GM21786 (cell line): ENCODE data around the gene SLC2A11.
A peak's percentile ranks its signal among the peaks of the same experiment; 100 is the strongest.
"Not testable (repeated sequence)": the region's sequence is repeated elsewhere in the genome, so short reads cannot be mapped to it uniquely, and the experiment has no call there.

Experiments used
- ATAC-seq: cut with Tn5 transposase; IDR thresholded peaks from one replicate; pipeline ENCODE4 v1.9.1; 2021; ENCODE audit not compliant: unreplicated experiment

The SLC2A11 gene

DNA sequence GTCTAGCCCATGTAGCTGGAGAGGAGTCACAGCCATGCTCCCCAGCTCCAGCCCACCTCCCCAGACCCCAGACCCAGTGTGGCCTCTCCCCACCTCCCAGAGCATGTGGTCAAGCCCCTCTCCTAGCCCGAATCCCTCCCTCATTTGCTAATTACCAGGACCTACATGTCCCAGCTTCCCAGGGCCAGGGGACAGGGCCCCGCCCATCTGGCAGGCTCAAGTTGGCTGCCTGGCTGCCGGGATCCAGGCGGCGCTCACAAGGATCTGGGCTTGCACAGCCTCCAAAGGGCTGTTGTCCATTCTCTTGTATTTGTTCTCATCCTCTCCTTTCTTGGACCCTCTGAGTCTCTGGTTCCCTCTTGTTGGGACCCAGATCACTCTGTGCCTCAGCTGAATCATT is 31.9 kb downstream of the SLC2A11 start:
- ATAC-seq: no peak

- no peak for ATAC-seq
Measured at GRCh38 chr22:23891726-23892125, 34.1 kb downstream of the SLC2A11 start.

DNA sequence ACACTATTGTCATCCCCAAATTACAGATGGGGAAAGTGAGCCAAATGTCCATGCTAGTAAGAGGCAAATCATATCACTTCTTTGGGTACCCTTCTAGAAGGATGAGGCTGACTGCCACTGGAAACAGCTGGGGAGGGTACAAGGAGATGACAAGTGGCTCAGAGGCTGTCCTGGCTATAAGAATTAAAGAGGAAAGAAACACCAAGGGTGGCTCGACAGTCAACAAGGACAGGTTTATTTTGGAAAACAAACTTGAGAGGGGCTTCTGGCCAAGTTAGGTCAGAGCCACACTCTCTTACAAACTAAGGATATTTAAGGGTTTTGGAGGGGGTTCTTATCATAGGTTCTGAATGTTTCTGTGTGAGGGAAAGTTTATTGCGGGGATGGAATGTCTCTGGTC is 34.5 kb downstream of the SLC2A11 start:
- ATAC-seq: no peak

- ATAC-seq: no peak
Measured at GRCh38 chr22:23892706-23893105, 35.0 kb downstream of the SLC2A11 start.

- ATAC-seq: no peak
Measured at GRCh38 chr22:23893121-23893944, 35.7 kb downstream of the SLC2A11 start.

DNA sequence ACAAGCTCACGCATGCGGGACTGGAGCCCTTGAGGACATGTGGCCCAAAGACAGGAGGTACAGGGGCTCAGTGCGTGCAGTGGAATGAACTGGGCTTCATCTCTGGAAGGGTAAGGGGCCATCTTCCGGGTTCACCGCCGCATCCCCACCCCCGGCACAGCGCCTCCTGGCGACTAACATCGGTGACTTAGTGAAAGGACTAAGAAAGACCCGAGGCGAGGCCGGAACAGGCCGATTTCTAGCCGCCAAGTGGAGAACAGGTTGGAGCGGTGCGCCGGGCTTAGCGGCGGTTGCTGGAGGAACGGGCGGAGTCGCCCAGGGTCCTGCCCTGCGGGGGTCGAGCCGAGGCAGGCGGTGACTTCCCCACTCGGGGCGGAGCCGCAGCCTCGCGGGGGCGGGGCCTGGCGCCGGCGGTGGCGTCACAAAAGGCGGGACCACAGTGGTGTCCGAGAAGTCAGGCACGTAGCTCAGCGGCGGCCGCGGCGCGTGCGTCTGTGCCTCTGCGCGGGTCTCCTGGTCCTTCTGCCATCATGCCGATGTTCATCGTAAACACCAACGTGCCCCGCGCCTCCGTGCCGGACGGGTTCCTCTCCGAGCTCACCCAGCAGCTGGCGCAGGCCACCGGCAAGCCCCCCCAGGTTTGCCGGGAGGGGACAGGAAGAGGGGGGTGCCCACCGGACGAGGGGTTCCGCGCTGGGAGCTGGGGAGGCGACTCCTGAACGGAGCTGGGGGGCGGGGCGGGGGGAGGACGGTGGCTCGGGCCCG is 36.5 kb downstream of the SLC2A11 start, which contains the start of gene MIF:
MIF (plus strand) TSS at position 439 of the 765 bp plus-strand sequence; CDS start at position 531, 92 bp downstream.
- peak; percentile 73 for ATAC-seq

DNA sequence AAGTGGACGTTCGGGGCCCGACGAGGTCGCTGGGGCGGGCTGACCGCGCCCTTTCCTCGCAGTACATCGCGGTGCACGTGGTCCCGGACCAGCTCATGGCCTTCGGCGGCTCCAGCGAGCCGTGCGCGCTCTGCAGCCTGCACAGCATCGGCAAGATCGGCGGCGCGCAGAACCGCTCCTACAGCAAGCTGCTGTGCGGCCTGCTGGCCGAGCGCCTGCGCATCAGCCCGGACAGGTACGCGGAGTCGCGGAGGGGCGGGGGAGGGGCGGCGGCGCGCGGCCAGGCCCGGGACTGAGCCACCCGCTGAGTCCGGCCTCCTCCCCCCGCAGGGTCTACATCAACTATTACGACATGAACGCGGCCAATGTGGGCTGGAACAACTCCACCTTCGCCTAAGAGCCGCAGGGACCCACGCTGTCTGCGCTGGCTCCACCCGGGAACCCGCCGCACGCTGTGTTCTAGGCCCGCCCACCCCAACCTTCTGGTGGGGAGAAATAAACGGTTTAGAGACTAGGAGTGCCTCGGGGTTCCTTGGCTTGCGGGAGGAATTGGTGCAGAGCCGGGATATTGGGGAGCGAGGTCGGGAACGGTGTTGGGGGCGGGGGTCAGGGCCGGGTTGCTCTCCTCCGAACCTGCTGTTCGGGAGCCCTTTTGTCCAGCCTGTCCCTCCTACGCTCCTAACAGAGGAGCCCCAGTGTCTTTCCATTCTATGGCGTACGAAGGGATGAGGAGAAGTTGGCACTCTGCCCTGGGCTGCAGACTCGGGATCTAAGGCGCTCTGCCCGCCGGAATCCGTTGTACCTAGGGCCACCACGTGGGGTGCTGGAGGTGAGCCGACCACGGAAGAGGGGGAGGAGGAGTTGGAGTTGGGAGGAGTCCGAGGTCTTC is 37.3 kb downstream of the SLC2A11 start:
- ATAC-seq: peak; percentile 17

DNA sequence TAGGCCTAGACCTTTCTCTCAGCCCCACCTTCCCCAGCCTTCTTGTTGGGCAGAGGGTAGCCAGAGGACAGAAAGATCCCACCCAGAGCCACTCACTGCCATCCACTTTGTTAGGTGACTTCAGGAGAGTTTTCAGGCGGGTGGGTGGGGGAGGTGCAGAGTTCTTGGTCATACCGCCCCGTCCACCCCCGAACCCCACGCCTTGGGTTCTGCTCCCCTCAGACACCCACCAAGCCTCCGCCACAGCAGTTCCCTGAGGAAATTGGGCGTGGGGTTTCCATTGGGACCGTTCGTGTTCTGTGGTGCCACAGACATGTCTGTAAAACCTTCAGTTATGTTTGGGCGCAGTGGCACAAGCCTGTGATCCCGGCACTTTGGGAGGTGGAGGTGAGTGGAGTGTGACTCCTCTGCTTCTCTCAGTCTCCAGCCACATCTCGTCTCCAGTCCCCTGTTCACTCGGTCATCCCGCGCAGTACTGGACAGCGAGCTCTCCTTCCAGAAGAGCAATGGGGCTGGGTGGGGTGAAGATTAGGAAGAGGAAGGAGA is 38.0 kb downstream of the SLC2A11 start:
- no peak for ATAC-seq

- ATAC-seq: no peak
Measured at GRCh38 chr22:23896166-23896522, 38.5 kb downstream of the SLC2A11 start.

DNA sequence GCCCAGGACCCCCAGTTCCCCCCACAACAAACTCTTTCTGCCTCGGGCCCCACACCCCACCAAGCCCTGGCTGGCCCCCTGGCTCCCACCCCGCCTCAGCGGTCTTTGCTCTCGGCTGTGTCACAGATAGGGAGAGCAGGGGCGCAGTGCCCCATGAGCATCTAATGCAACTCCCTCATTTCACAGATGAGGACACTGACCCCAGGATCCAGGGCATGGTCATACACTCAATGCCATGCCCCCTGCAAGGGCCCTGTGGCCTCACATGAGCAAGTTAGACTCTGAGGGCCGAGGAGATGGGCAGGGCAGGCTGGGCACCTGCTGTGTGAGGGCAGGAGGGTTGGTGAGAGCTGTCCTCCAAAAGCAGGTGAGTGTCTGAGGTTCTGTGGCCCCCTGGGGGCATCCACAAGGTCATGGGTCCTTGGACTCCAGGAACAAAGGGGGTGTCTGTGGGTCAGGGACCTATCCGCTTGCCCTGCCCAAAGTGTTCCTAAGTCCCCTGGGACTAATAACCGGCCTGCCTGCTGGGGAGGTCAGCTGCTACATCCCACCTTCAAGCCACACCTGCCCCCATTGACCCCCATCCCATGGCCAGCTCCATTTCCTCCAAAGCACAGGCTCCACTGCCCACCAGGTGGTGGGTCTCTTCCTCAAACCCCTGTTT is 39.0 kb downstream of the SLC2A11 start:
- no peak for ATAC-seq

GRCh38 chr22:23897320-23897719 is 39.6 kb downstream of the SLC2A11 start:
- no peak for ATAC-seq

GRCh38 chr22:23898006-23898974 is 40.6 kb downstream of the SLC2A11 start:
- no peak for ATAC-seq

GRCh38 chr22:23899042-23899745 is 41.5 kb downstream of the SLC2A11 start:
- no peak for ATAC-seq

DNA sequence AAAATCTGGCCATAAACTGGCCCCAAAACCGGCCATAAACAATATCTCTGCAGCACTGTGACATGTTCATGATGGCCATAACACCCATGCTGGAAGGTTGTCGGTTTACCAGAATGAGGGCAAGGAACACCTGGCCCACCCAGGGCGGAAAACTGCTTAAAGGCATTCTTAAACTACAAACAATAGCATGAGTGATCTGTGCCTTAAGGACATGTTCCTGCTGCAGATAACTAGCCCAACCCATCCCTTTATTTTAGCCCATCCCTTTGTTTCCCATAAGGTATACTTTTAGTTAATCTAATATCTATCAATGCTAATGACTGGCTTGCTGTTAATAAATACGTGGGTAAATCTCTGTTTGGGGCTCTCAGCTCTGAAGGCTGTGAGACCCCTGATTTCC is 42.6 kb downstream of the SLC2A11 start:
- not testable (repeated sequence) for ATAC-seq

- ATAC-seq: no peak
Measured at GRCh38 chr22:23901600-23901999, 43.9 kb downstream of the SLC2A11 start.

DNA sequence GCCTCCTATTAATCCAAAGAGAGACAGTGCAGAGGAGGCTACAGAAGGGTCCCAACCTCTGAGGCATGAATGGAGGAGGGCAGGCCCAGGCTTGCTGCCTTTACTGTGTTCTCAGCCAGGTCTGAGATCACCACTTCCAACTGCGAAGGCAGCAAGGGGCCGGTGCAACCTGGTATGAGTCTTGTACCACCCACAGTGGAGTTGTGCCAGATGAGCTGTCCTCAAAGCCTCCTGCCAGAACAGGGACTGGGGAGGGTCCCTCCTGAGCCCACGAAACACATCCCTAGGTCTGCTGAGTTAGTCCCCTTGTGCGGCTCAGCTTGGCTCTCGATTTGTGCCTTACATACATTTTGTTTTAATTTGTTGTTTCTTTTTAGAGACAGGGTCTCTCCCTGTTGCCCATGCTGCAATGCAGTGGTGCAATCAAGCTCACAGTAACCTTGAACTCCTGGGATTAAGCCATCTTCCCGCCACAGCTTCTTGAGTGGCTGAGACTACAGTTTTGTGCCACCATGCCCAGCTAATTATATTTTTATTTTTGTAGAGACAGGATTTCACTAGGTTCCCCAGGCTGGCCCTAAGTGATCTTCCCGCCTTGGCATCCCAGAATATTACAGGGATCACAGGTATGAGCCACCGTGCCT is 45.8 kb downstream of the SLC2A11 start:
- no peak for ATAC-seq

- ATAC-seq: no peak
Measured at GRCh38 chr22:23904573-23905254, 47.0 kb downstream of the SLC2A11 start.

- ATAC-seq: no peak
Measured at GRCh38 chr22:23906641-23907040, 49.0 kb downstream of the SLC2A11 start.
